KOPT-K1 (cell line): ENCODE results near the gene C10orf95.
A peak's percentile ranks its signal among the peaks of the same experiment; 100 is the strongest.

Experiments
- H3K27ac ChIP-seq: fragments of 200-600 bp; sonication (generic); 2 replicates; pipeline ENCODE4 v1.5.1; 2016; ENCODE audit warnings: antibody characterized with exemption, mild to moderate bottlenecking, low read depth, low read length; ENCODE audit not compliant: poor library complexity, severe bottlenecking
- H3K36me3 ChIP-seq: fragments of 200-600 bp; sonication (generic); 2 replicates; pipeline ENCODE4 v1.5.1; 2017; ENCODE audit warnings: antibody characterized with exemption, mild to moderate bottlenecking, low read length, moderate library complexity; ENCODE audit not compliant: insufficient read depth
- H3K9me3 ChIP-seq: fragments of 200-600 bp; sonication (generic); 2 replicates; pipeline ENCODE4 v1.5.1; 2017; ENCODE audit warnings: antibody characterized with exemption, low read length, mild to moderate bottlenecking; ENCODE audit not compliant: insufficient read depth, poor library complexity, severe bottlenecking

Gene C10orf95

GRCh38 chr10:102433619-102434046 lies 17.7 kb downstream of the C10orf95 start:
- Histone ChIP-seq H3K27ac (no peak overlapping the region), H3K9me3 (no peaks in the 10 kb centered on the region), H3K36me3 (no peaks in the 10 kb centered on the region; the same call in 1 of the 2 replicates)

GRCh38 chr10:102432162-102432950 lies 19.0 kb downstream of the C10orf95 start, which contains the start of gene CUEDC2:
TSS of gene CUEDC2 (minus strand) at chr10:102432574. CDS start at chr10:102425188, 7,386 bp downstream.
- H3K27ac ChIP-seq: peak within 1 kb of the TSS; percentile 92
- no peaks in the 10 kb centered on the region for H3K36me3 ChIP-seq
- H3K9me3 ChIP-seq: no peaks in the 10 kb centered on the region

GRCh38 chr10:102431452-102432124 lies 19.8 kb downstream of the C10orf95 start:
- H3K27ac ChIP-seq: peak overlapping the region; percentile 92
- H3K9me3 ChIP-seq: no peaks in the 10 kb centered on the region
- no peaks in the 10 kb centered on the region for H3K36me3 ChIP-seq

GRCh38 chr10:102429468-102429867 lies 21.9 kb downstream of the C10orf95 start:
- Histone ChIP-seq H3K27ac (no peak overlapping the region), H3K9me3 (no peaks in the 10 kb centered on the region)

GRCh38 chr10:102426803-102427287 lies 24.5 kb downstream of the C10orf95 start:
- peaks cover 24% of the 10 kb centered on the region for H3K36me3 ChIP-seq
- no peaks in the 10 kb centered on the region for H3K9me3 ChIP-seq
- no peak overlapping the region for H3K27ac ChIP-seq

More at GRCh38 chr10:102429468-102429867, 21.9 kb downstream of the C10orf95 start:
- peaks cover 5% of the 10 kb centered on the region; the same call in 1 of the 2 replicates for H3K36me3 ChIP-seq

GRCh38 chr10:102425444-102425843 lies 25.9 kb downstream of the C10orf95 start:
- H3K27ac ChIP-seq: no peak overlapping the region
- H3K36me3 ChIP-seq: peaks cover 24% of the 10 kb centered on the region

GRCh38 chr10:102424916-102425315 lies 26.4 kb downstream of the C10orf95 start:
- Histone ChIP-seq H3K27ac (no peak overlapping the region), H3K9me3 (no peaks in the 10 kb centered on the region), H3K36me3 (peaks cover 24% of the 10 kb centered on the region)

More at GRCh38 chr10:102425444-102425843, 25.9 kb downstream of the C10orf95 start:
- no peaks in the 10 kb centered on the region for H3K9me3 ChIP-seq

- peaks cover 24% of the 10 kb centered on the region for H3K36me3 ChIP-seq
- H3K9me3 ChIP-seq: no peaks in the 10 kb centered on the region
- no peak overlapping the region for H3K27ac ChIP-seq
Measured at GRCh38 chr10:102424145-102424544, 27.2 kb downstream of the C10orf95 start.

GRCh38 chr10:102423372-102423968 lies 27.9 kb downstream of the C10orf95 start:
- Histone ChIP-seq H3K9me3 (no peaks in the 10 kb centered on the region), H3K27ac (no peak overlapping the region), H3K36me3 (peaks cover 24% of the 10 kb centered on the region)

GRCh38 chr10:102422545-102423129 lies 28.7 kb downstream of the C10orf95 start:
- Histone ChIP-seq H3K9me3 (no peaks in the 10 kb centered on the region), H3K27ac (no peak overlapping the region), H3K36me3 (peaks cover 24% of the 10 kb centered on the region)

- Histone ChIP-seq H3K9me3 (no peaks in the 10 kb centered on the region), H3K36me3 (peaks cover 24% of the 10 kb centered on the region), H3K27ac (peak overlapping the region; percentile 73)
Measured at GRCh38 chr10:102421757-102422512, 29.4 kb downstream of the C10orf95 start.

- H3K9me3 ChIP-seq: no peaks in the 10 kb centered on the region
- H3K27ac ChIP-seq: peak overlapping the region; percentile 73
- peaks cover 24% of the 10 kb centered on the region for H3K36me3 ChIP-seq
Measured at GRCh38 chr10:102421507-102421756, 29.9 kb downstream of the C10orf95 start.

- Histone ChIP-seq H3K9me3 (no peaks in the 10 kb centered on the region), H3K27ac (peak within 1 kb of the TSS; percentile 73), H3K36me3 (peaks cover 24% of the 10 kb centered on the region)
Measured at GRCh38 chr10:102420714-102421506, 30.4 kb downstream of the C10orf95 start, which contains the start of gene FBXL15. TSS of gene FBXL15 (plus strand) at chr10:102420836. CDS start at chr10:102421130, 294 bp downstream.
